T-helper 22 cell (primary cell): ENCODE data around the gene SEC16A.

Experiments
- DNase-seq: peaks from one replicate; pipeline ENCODE4 v3.0.0-alpha.2; 2020; ENCODE audit warnings: low read depth

SEC16A gene

DNA sequence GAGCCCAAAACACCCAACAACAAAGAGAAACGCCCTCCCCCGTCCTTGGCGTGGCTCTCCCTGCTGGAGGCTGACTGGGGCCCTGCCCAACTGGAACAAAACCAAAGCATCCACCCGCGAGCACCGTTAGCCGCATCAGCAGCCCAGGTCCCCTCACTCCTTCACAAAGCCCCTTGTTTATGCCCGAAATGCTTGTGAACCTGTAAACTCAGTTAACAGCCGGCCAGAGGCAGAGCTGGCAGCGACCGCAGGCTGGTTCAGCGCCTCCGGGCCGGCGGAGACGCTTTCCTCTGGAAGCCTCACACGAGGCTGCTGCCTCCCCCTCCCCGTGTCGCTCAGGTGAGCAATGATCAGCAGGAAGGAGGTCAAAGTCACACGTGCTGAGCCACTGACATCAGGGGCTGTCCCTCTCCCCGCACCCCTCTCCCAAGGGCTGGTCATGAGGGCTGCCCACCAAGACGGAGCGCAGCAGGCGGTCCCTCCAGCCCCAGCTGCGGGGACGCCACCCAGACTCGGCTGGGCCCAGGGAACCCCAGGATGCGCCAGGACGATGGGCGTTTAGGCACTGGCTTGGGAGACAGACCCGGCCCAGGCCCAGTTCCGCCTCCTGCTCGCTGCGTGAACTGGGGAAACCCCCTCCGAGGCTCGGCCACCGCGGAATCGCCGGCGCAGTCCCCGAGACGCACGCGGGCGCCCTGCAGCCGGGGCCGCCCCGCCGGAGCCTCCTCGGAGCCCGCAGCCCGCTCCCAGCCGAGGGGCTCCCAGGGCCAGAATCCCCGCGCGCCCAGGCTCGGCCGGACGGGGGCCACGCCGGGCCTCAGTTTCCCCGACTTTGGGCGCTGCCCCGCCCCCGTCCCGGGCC lies 83.4 kb downstream of the SEC16A start:
- peak; percentile 34 for DNase-seq

DNA sequence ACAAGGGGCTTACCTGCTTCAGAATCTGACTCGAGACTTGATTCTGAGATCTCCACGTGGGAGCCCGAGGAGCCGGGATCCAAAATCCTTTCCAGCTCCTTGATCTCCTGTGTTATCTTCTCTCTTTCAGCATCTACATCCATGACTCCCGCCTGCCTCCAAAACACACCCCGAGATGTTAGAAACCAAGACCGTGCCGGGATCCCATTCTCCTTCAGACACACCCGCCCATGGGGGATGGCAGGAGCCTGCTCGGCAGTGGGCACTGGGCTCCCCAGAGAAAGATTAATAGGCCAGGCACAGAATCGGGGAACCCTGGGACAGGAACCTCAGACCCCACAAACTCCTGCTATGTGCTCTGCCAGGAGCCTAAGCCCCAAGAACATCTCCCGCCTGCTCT lies 84.6 kb downstream of the SEC16A start:
- no peak for DNase-seq

DNA sequence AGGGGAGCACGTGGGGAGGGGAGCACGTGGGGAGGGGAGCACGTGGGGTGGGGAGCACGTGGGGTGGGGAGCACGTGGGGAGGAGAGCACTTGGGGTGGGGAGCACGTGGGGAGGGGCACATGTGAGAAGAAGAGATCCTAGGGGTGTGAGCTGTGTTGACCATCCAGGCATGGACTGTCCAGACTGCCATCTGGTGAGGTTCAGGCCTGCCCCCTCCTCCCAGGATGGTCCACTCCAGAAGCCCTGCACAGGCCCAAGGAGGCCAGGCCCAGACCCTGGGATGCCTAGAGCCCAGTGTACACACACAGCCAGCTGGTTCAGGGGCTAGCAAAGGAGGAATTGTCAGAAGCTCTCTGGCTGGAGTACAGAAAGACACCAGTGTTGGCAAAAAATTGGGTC lies 85.2 kb downstream of the SEC16A start:
- no peak for DNase-seq

DNA sequence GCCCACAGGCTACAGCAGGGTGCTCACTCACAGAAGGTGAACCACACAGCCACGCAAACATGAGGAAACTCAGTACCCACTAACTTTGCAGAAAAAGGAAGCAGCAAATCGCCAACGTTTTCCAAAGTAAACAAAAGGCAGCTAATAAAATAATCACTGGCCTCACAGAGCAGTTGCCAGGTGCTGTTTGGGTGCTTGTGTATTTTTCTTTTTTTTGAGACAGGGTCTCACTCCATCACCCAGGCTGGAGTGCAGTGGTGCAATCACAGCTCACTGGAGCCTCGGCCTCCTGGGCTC lies 86.7 kb downstream of the SEC16A start:
- no peak for DNase-seq

DNA sequence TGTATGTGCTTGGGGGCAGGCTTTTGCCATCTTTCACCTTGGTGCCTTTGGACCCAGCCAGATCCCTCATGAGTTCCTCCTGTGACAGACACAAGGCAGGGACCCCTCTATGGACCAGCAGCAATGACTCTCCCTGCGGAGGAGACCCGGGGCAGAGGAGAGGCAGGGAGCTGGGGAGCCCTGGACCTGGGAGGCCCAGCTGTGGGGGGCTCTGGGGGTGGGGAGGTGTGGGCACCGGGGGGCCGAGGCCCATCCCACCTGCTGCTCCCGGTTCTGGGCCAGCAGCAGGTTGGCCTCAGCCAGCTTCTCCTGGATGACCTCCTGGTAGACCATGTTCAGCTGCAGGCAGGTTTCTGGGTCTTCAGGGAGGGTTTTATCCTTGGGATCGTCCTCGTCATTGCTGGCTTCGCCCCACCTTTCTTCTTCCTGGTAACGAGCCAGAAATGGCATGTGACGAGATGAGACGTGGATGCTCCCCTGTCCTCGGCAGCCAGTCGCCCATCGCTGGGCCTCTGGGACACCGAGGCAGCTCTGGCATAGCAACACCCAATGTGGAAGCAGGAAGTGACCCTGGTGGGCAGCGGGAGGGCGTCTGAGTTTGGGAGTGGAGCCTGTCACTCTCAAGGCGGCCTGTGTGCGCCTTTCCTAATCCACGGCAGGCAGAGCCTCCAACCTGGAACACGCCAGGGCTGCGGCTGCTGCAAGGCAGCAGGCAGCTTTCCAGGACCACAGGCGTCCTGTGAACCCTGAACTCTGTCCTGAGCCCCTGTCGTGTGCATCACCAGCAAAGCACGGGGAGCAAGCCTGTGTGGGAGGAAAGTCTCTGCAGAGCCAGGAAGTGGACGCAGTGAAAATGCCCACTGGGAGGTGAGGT lies 87.3 kb downstream of the SEC16A start:
- DNase-seq: no peak

DNA sequence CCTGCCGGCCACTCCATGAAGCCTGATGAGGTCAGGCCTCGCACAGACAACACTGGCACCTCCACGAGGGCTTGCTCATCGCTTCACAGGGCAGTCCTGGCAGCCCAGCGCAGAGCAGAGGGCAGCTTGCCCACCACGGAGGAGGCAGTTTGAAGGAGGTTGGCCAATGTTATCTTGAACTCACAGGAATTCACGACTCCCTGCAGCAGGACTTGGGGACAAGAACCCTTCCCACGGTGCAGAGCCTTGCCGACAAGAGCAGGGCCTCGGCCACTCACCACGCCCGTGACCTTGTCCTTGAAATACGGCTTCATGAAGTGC lies 87.9 kb downstream of the SEC16A start:
- no peak for DNase-seq

DNA sequence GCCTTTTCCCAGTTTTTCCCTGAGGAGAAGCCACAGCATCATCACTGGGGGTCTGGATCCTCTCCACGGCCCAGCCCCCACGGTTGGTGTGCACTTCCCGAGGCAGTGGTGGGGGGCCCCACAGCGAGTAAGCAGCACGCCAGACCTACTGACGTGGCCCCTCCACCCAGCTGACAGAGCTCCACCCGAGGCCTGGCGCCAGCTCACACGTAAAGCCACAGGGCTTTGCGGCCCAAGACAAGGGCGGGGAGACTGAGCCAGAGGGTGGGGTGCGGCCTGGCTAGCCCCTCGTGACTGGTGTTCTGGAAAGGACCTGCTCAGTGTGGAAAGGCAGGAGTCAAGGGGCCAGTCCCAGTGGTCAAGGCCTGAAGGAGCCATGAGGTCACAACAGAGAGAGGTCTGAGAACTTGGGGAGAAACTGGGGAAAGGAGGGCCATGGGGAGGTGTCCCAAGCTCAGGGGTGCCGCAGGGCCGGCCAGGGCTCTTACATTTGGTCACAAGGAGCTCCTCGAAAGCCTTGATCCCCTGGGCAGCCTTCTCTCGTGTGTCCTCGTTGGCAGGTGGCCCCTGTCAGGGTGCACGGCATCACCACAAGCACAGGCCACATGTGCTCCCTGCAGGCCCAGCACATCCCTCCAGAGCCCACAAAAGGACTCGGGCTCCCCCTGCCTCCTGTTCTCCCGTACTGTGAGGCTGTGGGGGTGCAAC lies 88.4 kb downstream of the SEC16A start:
- no peak for DNase-seq

DNA sequence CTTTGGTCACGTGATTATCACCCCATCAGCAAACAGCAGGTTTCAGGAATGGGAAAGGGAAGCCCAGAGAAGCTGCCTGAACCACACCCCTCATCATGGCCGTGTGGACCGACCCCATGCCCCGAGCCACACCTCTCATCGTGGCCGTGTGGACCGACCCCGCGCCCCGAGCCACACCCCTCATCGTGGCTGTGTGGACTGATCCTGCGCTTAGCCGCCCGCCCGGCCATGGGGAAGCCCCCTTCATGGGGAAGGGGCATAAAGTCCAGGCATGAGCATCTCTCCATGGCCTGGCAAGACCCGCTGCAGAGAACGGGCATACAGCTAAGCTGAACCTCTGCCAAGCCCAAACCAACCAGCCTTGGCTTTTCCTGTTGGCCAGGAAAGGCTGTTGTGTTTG lies 89.3 kb downstream of the SEC16A start:
- DNase-seq: no peak

DNA sequence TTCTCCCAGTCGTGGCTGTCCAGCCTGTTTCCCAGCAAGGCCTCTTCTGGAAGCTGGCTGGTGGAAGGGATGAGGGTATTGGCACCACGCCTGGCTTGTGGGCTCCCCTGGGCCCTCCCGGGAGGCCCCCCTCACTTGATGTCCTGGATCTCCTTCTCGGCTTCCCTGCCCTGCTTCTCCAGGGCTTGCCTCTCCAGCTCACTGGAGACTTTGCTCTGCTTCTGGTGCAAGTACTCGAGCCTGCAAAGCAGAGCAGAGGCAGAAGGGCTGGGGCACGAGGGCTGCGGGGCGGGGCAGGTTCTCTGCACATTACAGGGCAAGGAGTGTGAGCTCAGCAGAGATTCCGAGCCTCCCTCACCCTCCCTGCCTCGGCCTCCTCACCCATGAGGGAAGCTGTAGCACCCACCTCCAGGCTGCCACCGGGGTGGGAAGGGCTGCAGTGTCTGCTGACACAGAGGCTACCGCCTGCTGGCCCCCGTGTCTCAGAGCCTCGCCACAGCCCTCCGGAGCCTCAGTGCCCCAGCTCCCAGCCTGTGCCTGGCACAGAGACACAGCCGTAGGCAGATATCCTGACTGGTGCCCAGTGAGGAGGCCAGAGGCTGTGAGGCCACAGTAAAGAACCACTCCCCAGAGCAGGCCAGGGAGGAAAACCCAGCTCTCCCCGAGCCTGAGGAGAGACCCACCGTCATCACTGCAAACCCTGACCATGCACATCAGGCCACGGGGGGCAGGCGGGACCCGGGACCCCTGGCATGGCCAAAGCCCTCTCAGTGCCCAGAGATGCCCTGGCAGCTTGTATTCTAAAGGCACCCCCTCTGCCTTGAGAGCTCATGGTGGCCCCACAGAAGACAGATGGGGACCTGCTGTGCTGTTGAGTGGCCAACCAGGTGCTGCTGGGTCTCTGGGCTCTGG lies 90.0 kb downstream of the SEC16A start:
- DNase-seq: no peak

DNA sequence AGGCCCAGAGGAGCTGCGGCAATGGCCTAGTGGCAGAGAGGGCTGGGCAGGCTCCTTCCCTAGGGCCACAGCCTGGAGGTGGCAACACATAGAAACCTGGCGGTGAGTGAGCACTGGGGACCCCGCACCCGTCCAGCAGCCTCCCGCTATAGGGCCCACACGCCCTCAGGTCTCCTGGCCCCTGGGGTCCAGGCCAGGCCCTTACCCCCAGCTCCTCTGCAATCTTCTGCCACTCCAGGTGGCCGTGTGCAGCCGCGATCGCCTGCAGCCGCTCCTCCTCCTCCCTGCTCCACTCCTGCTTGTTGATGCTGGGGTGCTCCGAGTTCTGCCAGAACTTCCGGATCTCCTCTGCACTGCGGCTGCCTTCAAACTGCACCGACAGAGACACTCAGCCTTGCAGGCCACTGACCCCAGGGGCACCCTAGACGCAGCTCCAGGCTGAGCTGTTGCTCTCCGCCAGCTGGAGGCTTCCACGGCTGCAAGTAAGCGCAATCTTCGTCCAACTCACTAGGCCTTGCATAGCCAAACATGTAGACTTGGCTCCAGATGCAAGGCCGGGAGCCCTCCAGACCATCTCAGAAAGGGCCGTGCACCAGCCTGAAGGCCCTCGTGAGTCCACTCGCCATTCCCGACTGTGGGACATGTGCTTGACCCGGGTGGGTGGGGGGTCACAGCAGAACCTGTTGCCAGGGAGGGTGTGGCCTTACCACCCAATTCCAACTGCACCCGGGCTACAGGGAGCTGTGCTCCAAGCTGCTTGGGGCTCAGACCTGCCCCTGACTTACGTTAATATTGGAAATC lies 90.9 kb downstream of the SEC16A start:
- no peak for DNase-seq
